GM18951 (cell line): ENCODE measurements around the gene FRZB.

Experiments used
- POLR2A ChIP-seq: IDR thresholded peaks from 4 replicates; pipeline ENCODE4 v1.6.1; 2011; ENCODE audit warnings: mild to moderate bottlenecking; ENCODE audit not compliant: insufficient read length, insufficient read depth; ENCODE audit errors: extremely low read depth
- in situ Hi-C: fragments of 300-500 bp; cut with MboI; formaldehyde crosslinking; loops from one replicate; pipeline ENCODE4 v1.12.0; 2022; ENCODE audit warnings: low sequenced_read_pairs, mixed read lengths, inconsistent platforms; ENCODE audit not compliant: unreplicated experiment

FRZB gene

DNA sequence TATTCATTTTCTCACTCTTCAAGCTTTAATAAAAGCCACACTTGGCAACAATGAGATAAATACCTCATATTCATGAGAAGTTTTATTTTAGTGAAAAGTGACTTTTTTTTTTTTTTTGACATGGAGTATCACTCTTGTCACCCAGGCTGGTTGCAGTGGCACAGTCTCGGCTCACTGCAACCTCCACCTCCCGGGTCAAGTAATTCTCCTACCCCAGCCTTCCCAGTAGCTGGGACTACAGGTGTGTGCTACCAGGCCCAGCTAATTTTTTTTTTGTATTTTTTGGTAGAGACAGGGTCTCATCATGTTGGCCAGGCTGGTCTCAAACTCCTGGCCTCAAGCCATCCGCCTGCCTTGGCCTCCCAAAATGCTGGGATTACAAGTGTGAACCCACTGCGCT is 47.0 kb downstream of the FRZB start:
- in situ Hi-C loops = no loop called here

DNA sequence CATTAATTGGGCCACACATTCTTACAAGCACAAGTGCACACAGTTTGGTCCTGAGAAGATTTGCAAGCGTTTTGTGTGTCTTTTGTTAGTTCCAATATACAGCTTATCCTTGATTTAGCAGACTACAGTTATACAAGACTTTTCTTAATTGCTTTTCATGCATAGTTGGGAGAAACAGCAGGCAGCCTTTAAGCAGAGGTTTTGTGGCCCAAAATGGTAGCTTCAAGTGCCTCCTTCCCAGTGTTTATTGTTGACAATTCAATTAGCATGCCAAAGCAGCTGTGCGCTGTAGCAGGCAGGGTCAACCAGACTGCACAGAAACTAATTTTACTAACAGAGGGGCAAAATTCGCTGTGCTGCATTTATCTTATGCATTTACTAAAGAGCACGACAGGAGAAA is 47.5 kb downstream of the FRZB start:
- in situ Hi-C loops = no loop called here
- TF ChIP-seq POLR2A = no peak

More for the DNA sequence above, 47.0 kb downstream of the FRZB start:
- no peak for TF ChIP-seq POLR2A

- in situ Hi-C loops = no loop called here
- TF ChIP-seq POLR2A = no peak
Observed at GRCh38 chr2:182818501-182818900, 47.9 kb downstream of the FRZB start.

DNA sequence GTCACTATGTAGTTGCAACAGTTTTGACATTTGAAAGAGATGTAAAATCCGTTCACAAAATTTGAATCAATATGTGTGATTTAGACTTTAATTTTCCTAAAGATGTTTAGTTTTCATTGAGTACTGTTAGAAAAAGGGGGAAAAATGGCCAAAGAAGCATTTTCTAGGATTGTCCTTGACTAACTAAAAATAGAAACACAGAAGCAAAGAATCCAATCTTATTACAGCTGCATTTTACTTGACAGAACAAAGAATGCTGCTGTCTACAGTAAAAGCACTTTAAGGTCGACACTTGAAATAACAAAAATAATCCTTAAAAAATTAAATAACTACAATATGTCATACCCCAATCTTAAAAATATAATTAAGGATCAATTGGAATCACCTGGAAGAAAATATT is 48.9 kb downstream of the FRZB start:
- in situ Hi-C loops = no loop called here
- TF ChIP-seq POLR2A = no peak

- in situ Hi-C loops = no loop called here
- TF ChIP-seq POLR2A = no peak
Observed at GRCh38 chr2:182816866-182817265, 49.6 kb downstream of the FRZB start.

- no peak for TF ChIP-seq POLR2A
- in situ Hi-C loops = no loop called here
Observed at GRCh38 chr2:182814804-182815203, 51.6 kb downstream of the FRZB start.

DNA sequence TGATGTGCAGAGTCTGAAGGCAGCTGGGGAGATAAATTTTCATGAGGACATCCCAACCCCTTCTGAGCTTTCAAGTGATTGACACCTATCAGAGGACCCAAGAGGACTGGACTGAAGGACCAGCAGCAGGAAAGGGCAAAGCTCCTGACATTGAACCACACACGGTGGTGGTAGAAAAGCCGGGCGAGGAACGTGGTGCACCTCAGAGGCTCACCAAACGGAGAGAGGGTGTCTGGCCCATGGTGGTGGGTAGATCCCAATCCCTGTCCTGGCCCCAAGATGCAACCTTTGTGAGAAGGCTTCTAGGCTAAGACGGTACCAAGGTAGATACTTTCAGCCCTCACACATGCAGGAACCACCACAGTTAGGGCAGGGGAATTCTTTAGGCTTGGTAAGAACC is 52.1 kb downstream of the FRZB start:
- in situ Hi-C loops = no loop called here
- no peak for TF ChIP-seq POLR2A

DNA sequence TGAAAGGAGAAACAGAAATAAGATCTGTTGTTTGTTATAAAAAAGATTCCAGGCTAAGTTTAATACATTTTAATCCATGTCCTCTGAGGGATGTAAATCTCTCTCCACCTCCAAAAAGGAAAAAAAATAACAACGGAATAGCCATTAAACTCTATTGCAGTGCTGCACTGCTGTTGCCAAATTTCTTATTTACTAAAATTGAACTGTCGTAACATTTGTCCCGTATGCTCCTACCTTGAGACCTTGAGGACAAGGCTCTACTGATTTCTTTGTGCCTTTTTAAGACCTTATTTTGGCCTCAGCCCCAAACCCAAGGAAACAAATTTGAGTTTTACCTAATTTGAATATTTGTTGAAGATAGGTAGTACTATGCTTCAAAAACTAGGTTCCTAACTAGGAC is 56.4 kb downstream of the FRZB start:
- in situ Hi-C loops = no loop called here
- no peak for TF ChIP-seq POLR2A

- TF ChIP-seq POLR2A = no peak
- in situ Hi-C loops = no loop called here
Observed at GRCh38 chr2:182807319-182807718, 59.1 kb downstream of the FRZB start.

GRCh38 chr2:182804128-182804527 is 62.3 kb downstream of the FRZB start:
- TF ChIP-seq POLR2A = no peak
- in situ Hi-C loops = no loop called here

GRCh38 chr2:182798736-182799135 is 67.7 kb downstream of the FRZB start:
- in situ Hi-C loops = no loop called here

GRCh38 chr2:182792441-182792840 is 74.0 kb downstream of the FRZB start:
- in situ Hi-C loops = no loop called here
- TF ChIP-seq POLR2A = no peak

More at GRCh38 chr2:182798736-182799135, 67.7 kb downstream of the FRZB start:
- TF ChIP-seq POLR2A = no peak

- in situ Hi-C loops = no loop called here
- TF ChIP-seq POLR2A = no peak
Observed at GRCh38 chr2:182784777-182785176, 81.7 kb downstream of the FRZB start.

GRCh38 chr2:182784058-182784706 is 82.3 kb downstream of the FRZB start:
- in situ Hi-C loops = no loop called here
- no peak for TF ChIP-seq POLR2A
